ENCODE data around the gene ARNT2. TPM values are rescaled to one million over a fixed set of nuclear protein-coding genes. Genes with fewer than 3 reads are reported as not detected.

ARNT2 gene
- total RNA-seq, 6 experiments from 2014 or later = 2.4 to 16.6 (median 15.5) TPM

- no peak for DNase-seq
- Mint-ChIP-seq H3K4me3 (no peak overlapping the region), H3K27me3 (ENCODE audit: insufficient read depth) (no peaks in the 10 kb centered on the region), H3K9me3 (peaks cover 25% of the 10 kb centered on the region), H3K27ac (peak overlapping the region; percentile 78), H3K36me3 (ENCODE audit: low read depth) (peaks cover 40% of the 10 kb centered on the region), H3K4me1 (ENCODE audit: low read depth) (peaks cover 79% of the 10 kb centered on the region)
- TF ChIP-seq, protein P1, sequence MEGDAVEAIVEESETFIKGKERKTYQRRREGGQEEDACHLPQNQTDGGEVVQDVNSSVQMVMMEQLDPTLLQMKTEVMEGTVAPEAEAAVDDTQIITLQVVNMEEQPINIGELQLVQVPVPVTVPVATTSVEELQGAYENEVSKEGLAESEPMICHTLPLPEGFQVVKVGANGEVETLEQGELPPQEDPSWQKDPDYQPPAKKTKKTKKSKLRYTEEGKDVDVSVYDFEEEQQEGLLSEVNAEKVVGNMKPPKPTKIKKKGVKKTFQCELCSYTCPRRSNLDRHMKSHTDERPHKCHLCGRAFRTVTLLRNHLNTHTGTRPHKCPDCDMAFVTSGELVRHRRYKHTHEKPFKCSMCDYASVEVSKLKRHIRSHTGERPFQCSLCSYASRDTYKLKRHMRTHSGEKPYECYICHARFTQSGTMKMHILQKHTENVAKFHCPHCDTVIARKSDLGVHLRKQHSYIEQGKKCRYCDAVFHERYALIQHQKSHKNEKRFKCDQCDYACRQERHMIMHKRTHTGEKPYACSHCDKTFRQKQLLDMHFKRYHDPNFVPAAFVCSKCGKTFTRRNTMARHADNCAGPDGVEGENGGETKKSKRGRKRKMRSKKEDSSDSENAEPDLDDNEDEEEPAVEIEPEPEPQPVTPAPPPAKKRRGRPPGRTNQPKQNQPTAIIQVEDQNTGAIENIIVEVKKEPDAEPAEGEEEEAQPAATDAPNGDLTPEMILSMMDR (IDR thresholded peaks at IDR 0.05) = no peak
Measured at GRCh38 chr15:80478075-80478474, 73.9 kb downstream of the ARNT2 start.

- TF ChIP-seq, protein P1 (IDR thresholded peaks at IDR 0.05) = no peak
- no peak for DNase-seq
- Mint-ChIP-seq H3K36me3 (ENCODE audit: low read depth) (peaks cover 40% of the 10 kb centered on the region), H3K9me3 (peaks cover 25% of the 10 kb centered on the region), H3K4me3 (peak overlapping the region; percentile 71; the same call in 1 of the 2 replicates), H3K4me1 (ENCODE audit: low read depth) (peaks cover 78% of the 10 kb centered on the region), H3K27ac (peak overlapping the region; percentile 78), H3K27me3 (ENCODE audit: insufficient read depth) (no peaks in the 10 kb centered on the region)
Measured at GRCh38 chr15:80479191-80479590, 75.0 kb downstream of the ARNT2 start.

GRCh38 chr15:80480171-80480811 lies 76.1 kb downstream of the ARNT2 start:
- H3K27me3 Mint-ChIP-seq (ENCODE audit: insufficient read depth) = no peaks in the 10 kb centered on the region
- peak overlapping the region; percentile 71 for H3K4me3 Mint-ChIP-seq
- DNase-seq = no peak
- TF ChIP-seq, protein P1 (IDR thresholded peaks at IDR 0.05) = no peak
- H3K4me1 Mint-ChIP-seq (ENCODE audit: low read depth) = peaks cover 82% of the 10 kb centered on the region
- peaks cover 43% of the 10 kb centered on the region for H3K36me3 Mint-ChIP-seq (ENCODE audit: low read depth)
- H3K27ac Mint-ChIP-seq = peak overlapping the region; percentile 78
- H3K9me3 Mint-ChIP-seq = peaks cover 22% of the 10 kb centered on the region

GRCh38 chr15:80480909-80481308 lies 76.7 kb downstream of the ARNT2 start:
- H3K4me1 Mint-ChIP-seq (ENCODE audit: low read depth) = peaks cover 86% of the 10 kb centered on the region
- H3K27me3 Mint-ChIP-seq (ENCODE audit: insufficient read depth) = no peaks in the 10 kb centered on the region
- peak overlapping the region; percentile 78 for H3K27ac Mint-ChIP-seq
- peak overlapping the region; percentile 71 for H3K4me3 Mint-ChIP-seq
- DNase-seq = peak; percentile 93
- H3K36me3 Mint-ChIP-seq (ENCODE audit: low read depth) = peaks cover 43% of the 10 kb centered on the region
- H3K9me3 Mint-ChIP-seq = peaks cover 17% of the 10 kb centered on the region
- TF ChIP-seq, protein P1 (IDR thresholded peaks at IDR 0.05) = no peak

GRCh38 chr15:80482696-80483095 lies 78.5 kb downstream of the ARNT2 start:
- no peak for DNase-seq
- Mint-ChIP-seq H3K27me3 (ENCODE audit: insufficient read depth) (no peaks in the 10 kb centered on the region), H3K9me3 (no peaks in the 10 kb centered on the region; the same call in 1 of the 2 replicates), H3K27ac (peak overlapping the region; percentile 29; the same call in 1 of the 2 replicates), H3K36me3 (ENCODE audit: low read depth) (peaks cover 34% of the 10 kb centered on the region), H3K4me3 (no peak overlapping the region), H3K4me1 (ENCODE audit: low read depth) (peaks cover 98% of the 10 kb centered on the region)
- TF ChIP-seq, protein P1 (IDR thresholded peaks at IDR 0.05) = no peak

Data from HFFc6 (cell line).